ENCODE data around the gene MDP1.
A peak's percentile ranks its signal among the peaks of the same experiment; 100 is the strongest.
"Not testable (repeated sequence)": the region's sequence is repeated elsewhere in the genome, so short reads cannot be mapped to it uniquely, and the experiment has no call there.

Gene MDP1

DNA sequence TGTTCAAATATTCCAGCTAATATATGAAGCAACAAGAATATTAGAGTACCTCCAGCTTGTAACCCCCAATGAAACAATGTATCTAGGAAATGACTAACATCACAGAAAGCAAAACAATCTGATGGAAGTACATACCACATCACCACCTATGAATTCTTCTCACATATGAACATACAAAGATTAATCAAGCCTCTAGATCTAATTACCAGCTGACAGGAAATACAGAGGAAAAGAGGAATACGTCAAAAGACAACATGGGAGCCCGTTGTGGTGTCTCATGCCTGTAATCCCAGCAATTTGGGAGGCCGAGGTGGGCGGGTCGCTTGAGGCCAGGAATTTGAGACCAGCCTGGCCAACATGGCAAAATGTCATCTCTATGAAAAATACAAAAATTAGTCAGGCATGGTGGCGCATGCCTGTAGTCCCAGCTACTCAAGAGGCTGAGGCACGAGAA, 8.8 kb upstream of the MDP1 start:
- H3K9me3 ChIP-seq (ENCODE audit: control insufficient read depth in 1 of 2, low read length in 2 of 2) = no peaks in the 10 kb centered on the region
- H3K27me3 ChIP-seq (ENCODE audit: low read depth, low read length) = no peaks in the 10 kb centered on the region
- H3K4me1 ChIP-seq (ENCODE audit: control insufficient read depth in 1 of 2, insufficient read depth in 2 of 2, low read length in 2 of 2) = no peaks in the 10 kb centered on the region
- no peaks in the 10 kb centered on the region for H3K36me3 ChIP-seq (ENCODE audit: control insufficient read depth in 1 of 2, insufficient read depth in 2 of 2, low read length in 2 of 2)
- H3K27ac ChIP-seq (ENCODE audit: low read length) = no peak overlapping the region
- no peak overlapping the region for H3K4me3 ChIP-seq (ENCODE audit: low read depth in 1 of 2, low read length in 2 of 2)

DNA sequence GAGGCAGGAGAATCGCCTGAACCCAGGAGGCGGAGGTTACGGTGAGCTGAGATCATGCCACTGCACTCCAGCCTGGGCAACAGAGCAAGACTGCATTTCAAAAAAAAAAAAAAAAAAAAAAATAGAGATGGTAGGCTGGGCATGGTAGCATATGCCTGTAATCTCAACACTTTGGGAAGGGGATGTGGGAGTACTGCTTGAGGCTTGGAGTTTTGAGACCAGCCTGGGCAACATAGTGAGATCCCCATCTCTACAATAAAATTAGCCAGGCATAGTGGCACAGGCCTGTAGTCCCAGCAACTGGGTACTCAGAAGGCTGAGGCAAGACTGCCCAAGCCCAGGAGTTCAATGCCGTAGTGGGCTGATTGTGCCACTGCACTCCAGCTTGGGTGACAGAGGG, 7.1 kb upstream of the MDP1 start:
- H3K4me1 ChIP-seq (ENCODE audit: control insufficient read depth in 1 of 2, insufficient read depth in 2 of 2, low read length in 2 of 2); H3K36me3 ChIP-seq (ENCODE audit: control insufficient read depth in 1 of 2, insufficient read depth in 2 of 2, low read length in 2 of 2); H3K27me3 ChIP-seq (ENCODE audit: low read depth, low read length); H3K9me3 ChIP-seq (ENCODE audit: control insufficient read depth in 1 of 2, low read length in 2 of 2); H3K4me3 ChIP-seq (ENCODE audit: low read depth in 1 of 2, low read length in 2 of 2); H3K27ac ChIP-seq (ENCODE audit: low read length): not testable (repeated sequence)

DNA sequence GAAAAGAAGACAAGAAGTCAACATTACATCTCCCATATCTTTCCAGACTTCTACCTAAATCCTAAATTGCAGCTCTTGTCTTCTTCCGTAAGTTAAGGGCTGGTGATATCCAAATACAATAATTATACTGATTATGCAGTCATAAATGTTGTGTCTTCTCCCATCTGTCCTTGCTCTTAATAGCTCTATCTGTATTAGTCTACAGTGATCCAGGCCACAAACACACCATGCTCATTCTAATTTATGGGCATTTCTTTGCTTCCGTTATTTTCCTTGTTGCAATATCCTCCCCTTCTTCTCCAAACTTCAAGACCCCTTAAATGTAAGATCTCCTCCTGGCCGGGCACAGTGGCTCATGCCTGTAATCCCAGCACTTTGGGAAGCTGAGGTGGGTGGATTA, 3.7 kb upstream of the MDP1 start:
- no peak overlapping the region for H3K4me3 ChIP-seq (ENCODE audit: low read depth in 1 of 2, low read length in 2 of 2)
- H3K27me3 ChIP-seq (ENCODE audit: low read depth, low read length) = no peaks in the 10 kb centered on the region
- H3K9me3 ChIP-seq (ENCODE audit: control insufficient read depth in 1 of 2, low read length in 2 of 2) = no peaks in the 10 kb centered on the region
- H3K4me1 ChIP-seq (ENCODE audit: control insufficient read depth in 1 of 2, insufficient read depth in 2 of 2, low read length in 2 of 2) = peaks cover 0 to 6% of the 10 kb centered on the region in 2 donors
- H3K36me3 ChIP-seq (ENCODE audit: control insufficient read depth in 1 of 2, insufficient read depth in 2 of 2, low read length in 2 of 2) = peaks cover 3 to 4% of the 10 kb centered on the region in 2 donors
- H3K27ac ChIP-seq (ENCODE audit: low read length) = no peak overlapping the region

DNA sequence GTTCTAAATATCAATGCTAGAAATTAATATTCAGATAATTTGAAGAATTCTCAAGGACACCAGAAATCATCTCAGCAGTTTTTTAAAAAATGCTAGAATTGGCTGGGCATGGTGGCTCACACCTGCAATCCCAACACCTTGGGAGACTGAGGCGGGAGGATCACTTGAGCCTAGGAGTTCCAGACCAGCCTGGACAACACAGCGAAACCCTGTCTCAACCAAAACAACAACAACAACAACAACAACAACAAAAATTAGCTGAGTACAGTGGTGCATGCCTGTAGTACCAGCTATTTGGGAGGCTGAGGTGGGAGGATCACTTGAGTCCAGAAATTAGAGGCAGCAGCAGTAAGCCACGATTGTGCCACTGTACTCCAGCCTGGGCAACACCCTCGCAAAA, 3.2 kb upstream of the MDP1 start:
- Histone ChIP-seq H3K4me3 (ENCODE audit: low read depth in 1 of 2, low read length in 2 of 2) (no peak overlapping the region), H3K27me3 (ENCODE audit: low read depth, low read length) (no peaks in the 10 kb centered on the region), H3K36me3 (ENCODE audit: control insufficient read depth in 1 of 2, insufficient read depth in 2 of 2, low read length in 2 of 2) (peaks cover 3 to 4% of the 10 kb centered on the region in 2 donors), H3K9me3 (ENCODE audit: control insufficient read depth in 1 of 2, low read length in 2 of 2) (no peaks in the 10 kb centered on the region), H3K27ac (ENCODE audit: low read length) (no peak overlapping the region), H3K4me1 (ENCODE audit: control insufficient read depth in 1 of 2, insufficient read depth in 2 of 2, low read length in 2 of 2) (peaks cover under 1 to 11% of the 10 kb centered on the region in 2 donors)

DNA sequence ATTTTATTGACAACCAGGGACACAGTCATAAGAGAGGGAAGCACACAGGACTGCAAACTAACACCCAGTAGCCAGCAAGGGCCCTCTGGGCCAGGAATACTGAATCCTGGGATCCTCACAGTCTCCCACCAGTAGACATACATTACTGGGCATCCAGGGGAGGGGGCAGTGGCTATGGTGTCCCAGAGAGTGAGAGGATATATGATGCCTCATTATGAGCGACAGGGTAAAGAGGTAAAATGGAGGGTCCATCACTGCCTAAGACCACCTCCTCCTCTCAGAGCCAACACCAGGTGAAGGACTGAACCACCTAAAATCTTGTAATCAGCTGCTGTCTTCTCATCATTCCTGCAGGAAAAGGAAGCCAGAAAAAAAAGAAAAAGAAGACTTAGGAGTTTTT, 1.0 kb upstream of the MDP1 start:
- not testable (repeated sequence) for H3K9me3 ChIP-seq (ENCODE audit: control insufficient read depth in 1 of 2, low read length in 2 of 2); H3K27ac ChIP-seq (ENCODE audit: low read length); H3K27me3 ChIP-seq (ENCODE audit: low read depth, low read length); H3K4me3 ChIP-seq (ENCODE audit: low read depth in 1 of 2, low read length in 2 of 2); H3K36me3 ChIP-seq (ENCODE audit: control insufficient read depth in 1 of 2, insufficient read depth in 2 of 2, low read length in 2 of 2)
- H3K4me1 ChIP-seq (ENCODE audit: control insufficient read depth in 1 of 2, insufficient read depth in 2 of 2, low read length in 2 of 2) = peaks cover 7 to 19% of the 10 kb centered on the region in 2 donors

DNA sequence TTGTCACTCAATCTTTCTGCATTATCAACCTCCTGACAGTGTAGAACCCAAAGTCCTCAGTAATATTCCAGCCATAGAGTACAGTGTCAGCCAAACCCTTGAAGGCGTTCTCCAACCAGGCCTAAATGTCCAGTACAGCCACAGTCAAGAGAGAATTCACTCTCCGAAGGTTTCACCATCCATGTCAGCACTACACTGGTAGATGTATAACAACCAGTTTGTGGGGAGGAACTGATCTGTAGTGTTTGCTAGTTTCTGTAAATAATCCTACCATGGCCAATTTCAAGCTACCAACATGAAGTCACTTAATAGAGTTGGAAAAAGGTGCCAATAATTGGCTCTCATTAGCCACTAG, 456 bp upstream of the MDP1 start:
- Histone ChIP-seq H3K36me3 (ENCODE audit: control insufficient read depth in 1 of 2, insufficient read depth in 2 of 2, low read length in 2 of 2) (peaks cover 7 to 8% of the 10 kb centered on the region in 2 donors), H3K27ac (ENCODE audit: low read length) (no peak overlapping the region), H3K4me1 (ENCODE audit: control insufficient read depth in 1 of 2, insufficient read depth in 2 of 2, low read length in 2 of 2) (peaks cover 7 to 24% of the 10 kb centered on the region in 2 donors), H3K4me3 (ENCODE audit: low read depth in 1 of 2, low read length in 2 of 2) (peak overlapping the region in 1 of 2 donors; percentile 94), H3K9me3 (ENCODE audit: control insufficient read depth in 1 of 2, low read length in 2 of 2) (no peaks in the 10 kb centered on the region), H3K27me3 (ENCODE audit: low read depth, low read length) (no peaks in the 10 kb centered on the region)

DNA sequence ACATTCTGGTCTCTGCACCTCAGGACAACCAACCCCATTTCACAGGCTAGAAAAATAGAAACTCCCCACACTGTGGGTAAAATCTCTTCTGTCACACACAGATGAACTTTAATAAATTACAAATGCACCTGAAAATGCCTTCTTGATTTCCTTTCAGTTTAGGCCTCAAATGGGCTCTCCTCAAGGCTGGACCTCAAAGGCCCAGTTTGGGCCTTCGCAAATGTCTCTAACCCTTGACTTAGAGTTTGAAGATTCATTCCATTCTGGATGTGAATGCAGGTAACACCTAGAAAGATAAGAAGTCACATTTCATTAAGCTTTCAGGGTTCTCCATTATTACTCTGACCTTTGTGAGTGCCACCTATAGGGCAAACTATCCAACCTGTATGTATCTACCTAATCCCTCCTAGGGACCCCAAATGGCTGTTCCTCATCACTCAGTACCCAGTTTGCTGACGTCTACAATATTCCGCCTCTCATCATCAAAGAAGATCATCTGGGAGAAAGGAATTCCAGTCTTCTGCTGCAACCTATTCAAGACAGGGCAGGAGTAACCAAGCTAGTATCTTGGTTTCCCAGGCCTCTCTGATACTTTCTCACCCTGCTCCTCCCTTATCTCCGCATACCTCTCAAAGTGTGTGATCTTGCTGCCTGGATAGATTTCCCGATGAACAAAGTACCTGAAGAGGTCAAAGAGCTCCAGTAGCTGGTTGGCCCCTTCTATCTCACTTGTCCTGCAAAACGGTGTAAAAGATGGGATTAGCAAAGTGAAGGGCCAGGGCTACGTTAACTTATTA, 1.8 kb downstream of the MDP1 start:
- H3K4me1 ChIP-seq (ENCODE audit: control insufficient read depth in 1 of 2, insufficient read depth in 2 of 2, low read length in 2 of 2) = peaks cover 7 to 26% of the 10 kb centered on the region in 2 donors
- no peaks in the 10 kb centered on the region for H3K27me3 ChIP-seq (ENCODE audit: low read depth, low read length)
- peak overlapping the region; percentile 69 to 71 for H3K4me3 ChIP-seq (ENCODE audit: low read depth in 1 of 2, low read length in 2 of 2)
- peak overlapping the region; percentile 97 for H3K27ac ChIP-seq (ENCODE audit: low read length)
- peaks cover 23 to 27% of the 10 kb centered on the region in 2 donors for H3K36me3 ChIP-seq (ENCODE audit: control insufficient read depth in 1 of 2, insufficient read depth in 2 of 2, low read length in 2 of 2)
- H3K9me3 ChIP-seq (ENCODE audit: control insufficient read depth in 1 of 2, low read length in 2 of 2) = no peaks in the 10 kb centered on the region

DNA sequence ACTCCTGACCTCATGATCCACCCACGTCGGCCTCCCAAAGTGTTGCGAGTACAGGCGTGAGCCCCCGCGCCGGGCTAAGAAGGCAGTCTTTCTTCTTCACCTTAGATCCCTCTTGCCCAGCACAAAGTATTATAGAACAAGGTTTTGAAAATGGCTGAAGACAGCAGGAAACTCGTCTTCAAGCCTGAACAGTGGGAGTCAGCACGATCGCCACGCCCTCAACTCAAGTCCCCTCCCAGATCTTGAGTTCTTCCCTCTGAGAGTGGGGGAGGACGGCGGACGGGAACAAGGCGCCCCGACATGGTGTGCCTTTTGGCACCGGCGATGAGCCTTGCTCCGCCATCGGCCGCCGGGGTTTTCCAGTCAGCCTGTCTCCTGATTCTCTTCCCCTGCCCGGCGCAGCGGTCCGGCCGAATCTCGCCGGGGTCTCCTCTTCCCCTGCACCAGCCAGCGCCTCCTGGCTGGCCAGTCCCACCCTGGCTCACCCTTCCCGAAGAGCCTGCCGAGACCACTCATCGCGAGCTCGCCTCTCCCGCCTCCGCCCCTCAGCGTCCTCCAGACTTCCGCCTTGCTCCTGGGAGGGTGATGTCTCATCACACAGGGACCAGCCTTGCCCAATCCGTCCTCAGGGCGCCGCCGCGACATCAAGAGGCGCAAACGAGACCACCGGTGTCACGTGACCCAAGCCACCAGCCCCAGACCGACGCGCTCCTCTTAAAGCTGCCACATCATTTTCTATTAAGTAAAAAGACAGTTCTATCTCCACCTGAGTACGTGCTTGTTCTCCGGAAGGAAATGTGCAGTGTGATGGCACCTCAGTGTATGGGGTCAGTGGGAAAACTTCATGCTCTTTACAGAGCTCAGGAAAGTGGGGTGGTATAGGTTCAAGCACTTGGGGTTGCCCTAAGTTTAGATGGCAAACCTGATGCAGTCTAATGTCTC, 2.7 kb downstream of the MDP1 start, which contains the start of gene CHMP4A:
CHMP4A (minus strand) TSS at position 565 of the 942 bp plus-strand sequence; CDS start at position 516, 49 bp downstream.
- H3K36me3 ChIP-seq (ENCODE audit: control insufficient read depth in 1 of 2, insufficient read depth in 2 of 2, low read length in 2 of 2) = peaks cover 26 to 31% of the 10 kb centered on the region in 2 donors
- peak within 1 kb of the TSS; percentile 97 for H3K27ac ChIP-seq (ENCODE audit: low read length)
- peak within 1 kb of the TSS; percentile 69 to 71 for H3K4me3 ChIP-seq (ENCODE audit: low read depth in 1 of 2, low read length in 2 of 2)
- no peaks in the 10 kb centered on the region for H3K9me3 ChIP-seq (ENCODE audit: control insufficient read depth in 1 of 2, low read length in 2 of 2)
- peaks cover 7 to 26% of the 10 kb centered on the region in 2 donors for H3K4me1 ChIP-seq (ENCODE audit: control insufficient read depth in 1 of 2, insufficient read depth in 2 of 2, low read length in 2 of 2)
- no peaks in the 10 kb centered on the region for H3K27me3 ChIP-seq (ENCODE audit: low read depth, low read length)

DNA sequence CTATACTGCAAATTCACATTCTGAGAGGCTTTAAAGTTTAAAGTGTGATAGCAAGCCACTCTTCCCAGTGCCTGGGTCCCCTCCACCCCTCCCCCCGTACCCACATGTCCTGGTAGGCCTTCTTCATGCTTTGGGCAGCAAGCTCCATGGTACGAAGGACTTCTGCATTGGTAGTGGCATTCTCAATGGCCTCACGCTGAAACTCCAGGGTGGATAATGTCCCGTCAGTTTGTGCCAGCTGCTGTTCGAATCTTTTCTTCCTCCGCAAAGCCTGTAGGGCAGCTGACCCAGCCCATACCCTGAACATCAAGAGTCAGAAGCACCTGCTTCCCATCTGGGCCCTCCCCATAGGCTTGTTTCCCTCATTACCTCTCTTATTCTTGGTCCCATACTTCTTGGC, 4.6 kb downstream of the MDP1 start:
- Histone ChIP-seq H3K36me3 (ENCODE audit: control insufficient read depth in 1 of 2, insufficient read depth in 2 of 2, low read length in 2 of 2) (peaks cover 40 to 42% of the 10 kb centered on the region in 2 donors), H3K4me3 (ENCODE audit: low read depth in 1 of 2, low read length in 2 of 2) (no peak overlapping the region), H3K27me3 (ENCODE audit: low read depth, low read length) (no peaks in the 10 kb centered on the region), H3K27ac (ENCODE audit: low read length) (no peak overlapping the region), H3K4me1 (ENCODE audit: control insufficient read depth in 1 of 2, insufficient read depth in 2 of 2, low read length in 2 of 2) (peaks cover 11 to 26% of the 10 kb centered on the region in 2 donors), H3K9me3 (ENCODE audit: control insufficient read depth in 1 of 2, low read length in 2 of 2) (no peaks in the 10 kb centered on the region)

DNA sequence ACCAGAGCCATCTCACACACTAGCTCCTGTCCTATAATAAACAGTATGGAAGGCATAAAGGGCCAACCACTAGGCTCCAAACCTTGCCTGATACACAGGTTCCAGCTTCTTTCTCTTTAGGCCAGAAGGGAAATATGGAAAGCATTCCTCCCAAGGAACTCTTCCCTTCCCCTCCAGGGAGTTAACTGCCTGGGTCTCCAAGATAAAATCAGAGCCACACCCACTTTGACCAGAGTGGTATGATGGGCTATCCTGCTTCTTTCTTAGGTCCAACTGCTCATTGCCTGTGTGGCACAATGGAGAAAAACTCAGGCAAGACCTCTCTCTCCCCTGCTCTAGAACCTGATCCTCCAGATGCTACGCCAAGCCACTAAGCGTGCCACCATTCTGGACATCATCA, 8.2 kb downstream of the MDP1 start:
- no peaks in the 10 kb centered on the region for H3K27me3 ChIP-seq (ENCODE audit: low read depth, low read length)
- no peaks in the 10 kb centered on the region for H3K9me3 ChIP-seq (ENCODE audit: control insufficient read depth in 1 of 2, low read length in 2 of 2)
- H3K36me3 ChIP-seq (ENCODE audit: control insufficient read depth in 1 of 2, insufficient read depth in 2 of 2, low read length in 2 of 2) = peaks cover 49 to 54% of the 10 kb centered on the region in 2 donors
- no peak overlapping the region for H3K4me3 ChIP-seq (ENCODE audit: low read depth in 1 of 2, low read length in 2 of 2)
- peaks cover 4 to 9% of the 10 kb centered on the region in 2 donors for H3K4me1 ChIP-seq (ENCODE audit: control insufficient read depth in 1 of 2, insufficient read depth in 2 of 2, low read length in 2 of 2)
- no peak overlapping the region for H3K27ac ChIP-seq (ENCODE audit: low read length)

DNA sequence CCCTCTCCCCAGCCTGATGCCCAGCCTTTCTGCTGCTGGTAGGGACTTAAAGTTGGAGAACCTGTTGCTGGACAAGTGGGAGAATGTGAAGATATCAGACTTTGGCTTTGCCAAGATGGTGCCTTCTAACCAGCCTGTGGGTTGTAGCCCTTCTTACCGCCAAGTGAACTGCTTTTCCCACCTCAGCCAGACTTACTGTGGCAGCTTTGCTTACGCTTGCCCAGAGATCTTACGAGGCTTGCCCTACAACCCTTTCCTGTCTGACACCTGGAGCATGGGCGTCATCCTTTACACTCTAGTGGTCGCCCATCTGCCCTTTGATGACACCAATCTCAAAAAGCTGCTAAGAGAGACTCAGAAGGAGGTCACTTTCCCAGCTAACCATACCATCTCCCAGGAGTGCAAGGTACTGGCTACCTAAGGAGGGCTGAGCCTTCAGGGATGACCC, 8.7 kb downstream of the MDP1 start:
- H3K27ac ChIP-seq (ENCODE audit: low read length) = no peak overlapping the region
- peaks cover 49 to 54% of the 10 kb centered on the region in 2 donors for H3K36me3 ChIP-seq (ENCODE audit: control insufficient read depth in 1 of 2, insufficient read depth in 2 of 2, low read length in 2 of 2)
- H3K4me3 ChIP-seq (ENCODE audit: low read depth in 1 of 2, low read length in 2 of 2) = no peak overlapping the region
- no peaks in the 10 kb centered on the region for H3K9me3 ChIP-seq (ENCODE audit: control insufficient read depth in 1 of 2, low read length in 2 of 2)
- H3K27me3 ChIP-seq (ENCODE audit: low read depth, low read length) = no peaks in the 10 kb centered on the region
- peaks cover 4 to 9% of the 10 kb centered on the region in 2 donors for H3K4me1 ChIP-seq (ENCODE audit: control insufficient read depth in 1 of 2, insufficient read depth in 2 of 2, low read length in 2 of 2)
